ENCODE results near the gene SHISA6. TPM values are rescaled to one million over a fixed set of nuclear protein-coding genes. Genes with fewer than 3 reads are reported as not detected.

Gene SHISA6
- total and polyA plus RNA-seq, 4 donors = not detected

DNA sequence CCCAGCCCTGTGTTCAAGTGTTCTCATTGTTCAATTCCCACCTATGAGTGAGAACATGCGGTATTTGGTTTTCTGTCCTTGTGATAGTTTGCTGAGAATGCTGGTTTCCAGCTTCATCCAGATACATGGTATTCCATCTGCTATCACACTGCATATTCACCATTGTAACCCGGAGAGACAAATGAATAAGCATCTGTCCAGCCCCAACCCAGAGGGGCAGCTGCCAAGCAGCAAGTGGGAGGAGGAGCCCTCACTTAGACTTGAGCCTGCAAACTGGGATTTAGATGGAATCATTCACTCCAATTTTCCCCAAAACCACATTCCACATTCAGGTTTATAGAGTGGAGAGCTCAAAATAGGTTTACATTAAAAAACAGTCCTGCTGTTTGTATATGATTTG is 41.6 kb downstream of the SHISA6 start:
- Histone ChIP-seq H3K27ac (ENCODE audit: low read depth in 1 of 2, low read length in 2 of 2) (no peak overlapping the region), H3K4me1 (ENCODE audit: control insufficient read depth in 4 of 4, insufficient read depth in 4 of 4, low read length in 3 of 4) (no peaks in the 10 kb centered on the region), H3K9me3 (ENCODE audit: control insufficient read depth in 4 of 4, low read length in 3 of 4) (peaks cover 0 to 7% (median 4%) of the 10 kb centered on the region in 4 donors), H3K27me3 (ENCODE audit: control insufficient read depth in 4 of 4, insufficient read depth in 4 of 4, low read length in 3 of 4) (peaks cover 0 to 4% (median 2%) of the 10 kb centered on the region in 4 donors), H3K36me3 (ENCODE audit: control insufficient read depth in 4 of 4, insufficient read depth in 3 of 4, low read depth in 1 of 4, low read length in 3 of 4) (no peaks in the 10 kb centered on the region), H3K9ac (ENCODE audit: low read depth in 1 of 2, low read length in 2 of 2) (no peak overlapping the region), H3K4me3 (ENCODE audit: low read depth in 1 of 3, low read length in 3 of 3) (no peak overlapping the region)
- DNase-seq (ENCODE audit: low spot score) = no peak
- TF ChIP-seq, protein P1, sequence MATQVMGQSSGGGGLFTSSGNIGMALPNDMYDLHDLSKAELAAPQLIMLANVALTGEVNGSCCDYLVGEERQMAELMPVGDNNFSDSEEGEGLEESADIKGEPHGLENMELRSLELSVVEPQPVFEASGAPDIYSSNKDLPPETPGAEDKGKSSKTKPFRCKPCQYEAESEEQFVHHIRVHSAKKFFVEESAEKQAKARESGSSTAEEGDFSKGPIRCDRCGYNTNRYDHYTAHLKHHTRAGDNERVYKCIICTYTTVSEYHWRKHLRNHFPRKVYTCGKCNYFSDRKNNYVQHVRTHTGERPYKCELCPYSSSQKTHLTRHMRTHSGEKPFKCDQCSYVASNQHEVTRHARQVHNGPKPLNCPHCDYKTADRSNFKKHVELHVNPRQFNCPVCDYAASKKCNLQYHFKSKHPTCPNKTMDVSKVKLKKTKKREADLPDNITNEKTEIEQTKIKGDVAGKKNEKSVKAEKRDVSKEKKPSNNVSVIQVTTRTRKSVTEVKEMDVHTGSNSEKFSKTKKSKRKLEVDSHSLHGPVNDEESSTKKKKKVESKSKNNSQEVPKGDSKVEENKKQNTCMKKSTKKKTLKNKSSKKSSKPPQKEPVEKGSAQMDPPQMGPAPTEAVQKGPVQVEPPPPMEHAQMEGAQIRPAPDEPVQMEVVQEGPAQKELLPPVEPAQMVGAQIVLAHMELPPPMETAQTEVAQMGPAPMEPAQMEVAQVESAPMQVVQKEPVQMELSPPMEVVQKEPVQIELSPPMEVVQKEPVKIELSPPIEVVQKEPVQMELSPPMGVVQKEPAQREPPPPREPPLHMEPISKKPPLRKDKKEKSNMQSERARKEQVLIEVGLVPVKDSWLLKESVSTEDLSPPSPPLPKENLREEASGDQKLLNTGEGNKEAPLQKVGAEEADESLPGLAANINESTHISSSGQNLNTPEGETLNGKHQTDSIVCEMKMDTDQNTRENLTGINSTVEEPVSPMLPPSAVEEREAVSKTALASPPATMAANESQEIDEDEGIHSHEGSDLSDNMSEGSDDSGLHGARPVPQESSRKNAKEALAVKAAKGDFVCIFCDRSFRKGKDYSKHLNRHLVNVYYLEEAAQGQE (IDR thresholded peaks at IDR 0.05) = no peak
- TF ChIP-seq NR2F2 (IDR thresholded peaks at IDR 0.05) (no peak), FOXA2 (IDR thresholded peaks at IDR 0.05) (no peak), HNF4A (conservative IDR thresholded peaks at IDR 0.05) (no peak), JUND (IDR thresholded peaks at IDR 0.05) (no peak)
- TF ChIP-seq, protein P2, sequence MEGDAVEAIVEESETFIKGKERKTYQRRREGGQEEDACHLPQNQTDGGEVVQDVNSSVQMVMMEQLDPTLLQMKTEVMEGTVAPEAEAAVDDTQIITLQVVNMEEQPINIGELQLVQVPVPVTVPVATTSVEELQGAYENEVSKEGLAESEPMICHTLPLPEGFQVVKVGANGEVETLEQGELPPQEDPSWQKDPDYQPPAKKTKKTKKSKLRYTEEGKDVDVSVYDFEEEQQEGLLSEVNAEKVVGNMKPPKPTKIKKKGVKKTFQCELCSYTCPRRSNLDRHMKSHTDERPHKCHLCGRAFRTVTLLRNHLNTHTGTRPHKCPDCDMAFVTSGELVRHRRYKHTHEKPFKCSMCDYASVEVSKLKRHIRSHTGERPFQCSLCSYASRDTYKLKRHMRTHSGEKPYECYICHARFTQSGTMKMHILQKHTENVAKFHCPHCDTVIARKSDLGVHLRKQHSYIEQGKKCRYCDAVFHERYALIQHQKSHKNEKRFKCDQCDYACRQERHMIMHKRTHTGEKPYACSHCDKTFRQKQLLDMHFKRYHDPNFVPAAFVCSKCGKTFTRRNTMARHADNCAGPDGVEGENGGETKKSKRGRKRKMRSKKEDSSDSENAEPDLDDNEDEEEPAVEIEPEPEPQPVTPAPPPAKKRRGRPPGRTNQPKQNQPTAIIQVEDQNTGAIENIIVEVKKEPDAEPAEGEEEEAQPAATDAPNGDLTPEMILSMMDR (IDR thresholded peaks at IDR 0.05; ENCODE audit: low read depth, low read length, missing input control) = no peak
- TF ChIP-seq, protein P3, sequence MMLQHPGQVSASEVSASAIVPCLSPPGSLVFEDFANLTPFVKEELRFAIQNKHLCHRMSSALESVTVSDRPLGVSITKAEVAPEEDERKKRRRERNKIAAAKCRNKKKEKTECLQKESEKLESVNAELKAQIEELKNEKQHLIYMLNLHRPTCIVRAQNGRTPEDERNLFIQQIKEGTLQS (IDR thresholded peaks at IDR 0.05) = no peak
- 84% methylated on average over 2 of the region's 2 CpGs for whole genome bisulfite sequencing

DNA sequence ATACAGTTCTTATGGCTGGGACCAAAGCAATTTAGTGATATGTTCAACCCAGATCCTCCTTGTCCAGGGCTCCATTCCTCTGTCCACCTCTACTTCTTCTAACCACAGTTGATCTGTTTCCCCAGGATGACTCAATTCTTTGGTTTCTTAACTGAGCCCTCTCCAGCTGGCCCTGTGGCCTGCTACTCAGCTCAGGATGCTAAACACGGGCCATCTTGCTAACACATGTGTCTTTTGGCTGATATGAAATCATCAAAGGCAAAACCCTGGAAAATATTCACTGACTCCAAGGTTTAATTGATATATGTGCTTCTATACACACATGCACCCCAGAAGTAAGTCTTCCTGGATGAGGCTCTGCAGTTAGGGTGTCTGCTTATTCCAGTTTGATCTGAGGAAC is 43.8 kb downstream of the SHISA6 start:
- Histone ChIP-seq H3K9ac (ENCODE audit: low read depth in 1 of 2, low read length in 2 of 2) (no peak overlapping the region), H3K27ac (ENCODE audit: low read depth in 1 of 2, low read length in 2 of 2) (no peak overlapping the region), H3K27me3 (ENCODE audit: control insufficient read depth in 4 of 4, insufficient read depth in 4 of 4, low read length in 3 of 4) (peaks cover 0 to 4% (median 1%) of the 10 kb centered on the region in 4 donors), H3K9me3 (ENCODE audit: control insufficient read depth in 4 of 4, low read length in 3 of 4) (peaks cover 0 to 7% (median 4%) of the 10 kb centered on the region in 4 donors), H3K4me1 (ENCODE audit: control insufficient read depth in 4 of 4, insufficient read depth in 4 of 4, low read length in 3 of 4) (no peaks in the 10 kb centered on the region), H3K4me3 (ENCODE audit: low read depth in 1 of 3, low read length in 3 of 3) (no peak overlapping the region), H3K36me3 (ENCODE audit: control insufficient read depth in 4 of 4, insufficient read depth in 3 of 4, low read depth in 1 of 4, low read length in 3 of 4) (no peaks in the 10 kb centered on the region)
- WGBS = 50% methylated on average over 1 of the region's 1 CpG
- DNase-seq (ENCODE audit: low spot score) = no peak
- TF ChIP-seq RAD21 (IDR thresholded peaks at IDR 0.05) = no peak
- TF ChIP-seq FOXA2 (IDR thresholded peaks at IDR 0.05) = no peak
- TF ChIP-seq TAF1 (conservative IDR thresholded peaks at IDR 0.05) = no peak
- no peak for TF ChIP-seq SP1 (IDR thresholded peaks at IDR 0.05)
- TF ChIP-seq RXRA (IDR thresholded peaks at IDR 0.05) = no peak
- TF ChIP-seq, protein P2 (IDR thresholded peaks at IDR 0.05; ENCODE audit: low read depth, low read length, missing input control) = no peak
- TF ChIP-seq NR2F2 (IDR thresholded peaks at IDR 0.05) = no peak
- no peak for TF ChIP-seq GABPA (IDR thresholded peaks at IDR 0.05 in 1 of 2, conservative IDR thresholded peaks at IDR 0.05 in 1 of 2)
- TF ChIP-seq HNF4G (IDR thresholded peaks at IDR 0.05) = no peak
- TF ChIP-seq, protein P1 (IDR thresholded peaks at IDR 0.05) = no peak
- TF ChIP-seq EGR1 (IDR thresholded peaks at IDR 0.05; ENCODE audit: low read depth in 2 of 2) = no peak
- TF ChIP-seq, protein P3 (IDR thresholded peaks at IDR 0.05) = no peak
- TF ChIP-seq JUND (IDR thresholded peaks at IDR 0.05) = no peak
- TF ChIP-seq, protein P4, sequence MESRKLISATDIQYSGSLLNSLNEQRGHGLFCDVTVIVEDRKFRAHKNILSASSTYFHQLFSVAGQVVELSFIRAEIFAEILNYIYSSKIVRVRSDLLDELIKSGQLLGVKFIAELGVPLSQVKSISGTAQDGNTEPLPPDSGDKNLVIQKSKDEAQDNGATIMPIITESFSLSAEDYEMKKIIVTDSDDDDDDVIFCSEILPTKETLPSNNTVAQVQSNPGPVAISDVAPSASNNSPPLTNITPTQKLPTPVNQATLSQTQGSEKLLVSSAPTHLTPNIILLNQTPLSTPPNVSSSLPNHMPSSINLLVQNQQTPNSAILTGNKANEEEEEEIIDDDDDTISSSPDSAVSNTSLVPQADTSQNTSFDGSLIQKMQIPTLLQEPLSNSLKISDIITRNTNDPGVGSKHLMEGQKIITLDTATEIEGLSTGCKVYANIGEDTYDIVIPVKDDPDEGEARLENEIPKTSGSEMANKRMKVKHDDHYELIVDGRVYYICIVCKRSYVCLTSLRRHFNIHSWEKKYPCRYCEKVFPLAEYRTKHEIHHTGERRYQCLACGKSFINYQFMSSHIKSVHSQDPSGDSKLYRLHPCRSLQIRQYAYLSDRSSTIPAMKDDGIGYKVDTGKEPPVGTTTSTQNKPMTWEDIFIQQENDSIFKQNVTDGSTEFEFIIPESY (IDR thresholded peaks at IDR 0.05) = no peak
- TF ChIP-seq, protein P5, sequence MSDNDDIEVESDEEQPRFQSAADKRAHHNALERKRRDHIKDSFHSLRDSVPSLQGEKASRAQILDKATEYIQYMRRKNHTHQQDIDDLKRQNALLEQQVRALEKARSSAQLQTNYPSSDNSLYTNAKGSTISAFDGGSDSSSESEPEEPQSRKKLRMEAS (IDR thresholded peaks at IDR 0.05) = no peak
- no peak for TF ChIP-seq FOXA1 (IDR thresholded peaks at IDR 0.05)
- no peak for TF ChIP-seq HNF4A (conservative IDR thresholded peaks at IDR 0.05)
- no peak for TF ChIP-seq YY1 (IDR thresholded peaks at IDR 0.05)

All from liver (tissue), 9 donors.